Measurements from ENCODE around the gene AMN1. TPM values are rescaled to one million over a fixed set of nuclear protein-coding genes. Genes with fewer than 3 reads are reported as not detected.
A peak's percentile ranks its signal among the peaks of the same experiment; 100 is the strongest.
"Not testable (repeated sequence)": the region's sequence is repeated elsewhere in the genome, so short reads cannot be mapped to it uniquely, and the experiment has no call there.

The AMN1 gene
- total RNA-seq, 1 donor from 2014 or later: 5.5 TPM

- Mint-ChIP-seq H3K27me3 (no peaks in the 10 kb centered on the region), H3K27ac (no peak overlapping the region), H3K9me3 (peaks cover 15% of the 10 kb centered on the region), H3K36me3 (peaks cover 16% of the 10 kb centered on the region), H3K4me1 (ENCODE audit: unreplicated experiment) (peaks cover 5% of the 10 kb centered on the region), H3K4me3 (no peak overlapping the region)
- no peak for DNase-seq (ENCODE audit: extremely low spot score, unreplicated experiment)
- TF ChIP-seq CTCF (conservative IDR thresholded peaks at IDR 0.05): no peak
Measured at GRCh38 chr12:31768046-31768445, 39.2 kb upstream of the AMN1 start.

GRCh38 chr12:31765931-31766330, 37.1 kb upstream of the AMN1 start:
- no peak for DNase-seq (ENCODE audit: extremely low spot score, unreplicated experiment)
- H3K36me3 Mint-ChIP-seq: peaks cover 9% of the 10 kb centered on the region
- H3K27me3 Mint-ChIP-seq: no peaks in the 10 kb centered on the region
- H3K4me1 Mint-ChIP-seq (ENCODE audit: unreplicated experiment): no peaks in the 10 kb centered on the region
- H3K4me3 Mint-ChIP-seq: no peak overlapping the region
- H3K27ac Mint-ChIP-seq: no peak overlapping the region
- TF ChIP-seq CTCF (conservative IDR thresholded peaks at IDR 0.05): no peak
- H3K9me3 Mint-ChIP-seq: peaks cover 7% of the 10 kb centered on the region

GRCh38 chr12:31759632-31760459, 31.0 kb upstream of the AMN1 start:
- Mint-ChIP-seq H3K9me3 (peaks cover 12% of the 10 kb centered on the region), H3K4me3 (no peak overlapping the region), H3K4me1 (ENCODE audit: unreplicated experiment) (no peaks in the 10 kb centered on the region), H3K27me3 (no peaks in the 10 kb centered on the region), H3K36me3 (peaks cover 9% of the 10 kb centered on the region), H3K27ac (peak overlapping the region; percentile 35)
- no peak for TF ChIP-seq CTCF (conservative IDR thresholded peaks at IDR 0.05)
- no peak for DNase-seq (ENCODE audit: extremely low spot score, unreplicated experiment)

- peak overlapping the region; percentile 72 for H3K27ac Mint-ChIP-seq
- H3K27me3 Mint-ChIP-seq; H3K9me3 Mint-ChIP-seq; H3K36me3 Mint-ChIP-seq; H3K4me1 Mint-ChIP-seq (ENCODE audit: unreplicated experiment); DNase-seq (ENCODE audit: extremely low spot score, unreplicated experiment): not testable (repeated sequence)
- H3K4me3 Mint-ChIP-seq: peak overlapping the region; percentile 2
Measured at GRCh38 chr12:31758297-31758696, 29.5 kb upstream of the AMN1 start.

GRCh38 chr12:31756977-31757420, 28.2 kb upstream of the AMN1 start:
- H3K27me3 Mint-ChIP-seq: no peaks in the 10 kb centered on the region
- H3K4me1 Mint-ChIP-seq (ENCODE audit: unreplicated experiment): no peaks in the 10 kb centered on the region
- peak overlapping the region; percentile 35 for H3K27ac Mint-ChIP-seq
- no peak for DNase-seq (ENCODE audit: extremely low spot score, unreplicated experiment)
- peaks cover 5% of the 10 kb centered on the region for H3K9me3 Mint-ChIP-seq
- H3K4me3 Mint-ChIP-seq: no peak overlapping the region
- no peak for TF ChIP-seq CTCF (conservative IDR thresholded peaks at IDR 0.05)
- peaks cover 9% of the 10 kb centered on the region for H3K36me3 Mint-ChIP-seq

GRCh38 chr12:31752450-31752849, 23.6 kb upstream of the AMN1 start:
- no peak overlapping the region for H3K27ac Mint-ChIP-seq
- H3K27me3 Mint-ChIP-seq: peaks cover 4% of the 10 kb centered on the region
- no peak for DNase-seq (ENCODE audit: extremely low spot score, unreplicated experiment)
- H3K4me1 Mint-ChIP-seq (ENCODE audit: unreplicated experiment): peaks cover 5% of the 10 kb centered on the region
- H3K4me3 Mint-ChIP-seq: no peak overlapping the region
- H3K36me3 Mint-ChIP-seq: peaks cover 25% of the 10 kb centered on the region
- TF ChIP-seq CTCF (conservative IDR thresholded peaks at IDR 0.05): no peak
- H3K9me3 Mint-ChIP-seq: peaks cover 20% of the 10 kb centered on the region
